Right lobe of liver (tissue), 6 donors: Measurements from ENCODE around the gene HOXB5. TPM values are rescaled to one million over a fixed set of nuclear protein-coding genes. Genes with fewer than 3 reads are reported as not detected.
A peak's percentile ranks its signal among the peaks of the same experiment; 100 is the strongest.

ENCODE experiments used
- ATAC-seq, 4 donors: fragments of 200-7000 bp; cut with Tn5 transposase; one replicate each; pipeline ENCODE4 v1.9.1; 2020; ENCODE audit warnings: mild to moderate bottlenecking in 4 of 4, moderate library complexity in 4 of 4
- DNase-seq, 3 donors: peaks; one replicate each; pipeline ENCODE4 v3.0.0-alpha.2; 2020
- H3K27ac ChIP-seq, 3 donors: fragments of 200-600 bp; one replicate each; pipeline ENCODE4 v1.8.0; 2022
- H3K27me3 ChIP-seq, 2 donors: fragments of 200-600 bp; one replicate each; pipeline ENCODE4 v1.8.0; 2022
- H3K36me3 ChIP-seq, 4 donors: fragments of 200-600 bp; sonication (generic) in 1 of 4; one replicate each; pipeline versions ENCODE4 v1.5.1 to v1.8.0; 2017 to 2022; ENCODE audit warnings: control low read depth in 1 of 4
- H3K4me1 ChIP-seq, 4 donors: fragments of 200-600 bp; sonication (generic) in 1 of 4; one replicate each; pipeline versions ENCODE4 v1.5.1 to v1.8.0; 2017 to 2022; ENCODE audit warnings: control low read depth in 1 of 4
- H3K4me3 ChIP-seq, 3 donors: fragments of 200-600 bp; one replicate each; pipeline ENCODE4 v1.8.0; 2022
- H3K9me3 ChIP-seq, 4 donors: fragments of 200-600 bp; sonication (generic) in 1 of 4; one replicate each; pipeline versions ENCODE4 v1.5.1 to v1.8.0; 2017 to 2022; ENCODE audit warnings: control low read depth in 1 of 4
- POLR2A ChIP-seq: fragments of 450-650 bp; IDR thresholded peaks from one replicate; pipeline ENCODE4 v1.6.1; 2017; ENCODE audit warnings: antibody characterized with exemption, mild to moderate bottlenecking
- WGBS: methylation state at CpG from one replicate; pipeline ENCODE4 v1.1.6; 2018; ENCODE audit warnings: low coverage, low lambda C conversion rate; ENCODE audit not compliant: insufficient coverage; ENCODE audit errors: missing lambda C conversion rate; 5-methylcytosine and 5-hydroxymethylcytosine counted together
- intact Hi-C, 2 donors: fragments of 100-400 bp; cut with DNase I; formaldehyde crosslinking; loops; one replicate each; pipeline versions ENCODE4 v1.11.2 to v1.14.1; 2022
- total RNA-seq, 6 experiments: library from RNA; depleted of rRNA in 2 of 6; stranded (reverse); fragments of >200 nt in 2 of 6; fragmentation: NEBNext Ultra II Directional in 3 of 6; extraction: Animal tissue kit (Norgen Biotek cat#: 25700) in 3 of 6; gene quantifications; one replicate each; pipeline versions ENCODE4 v1.1.0 to v1.2.4, GENCODE V29; 2016 to 2023
- TF ChIP-seq, protein P1 (sequence below), 4 donors: fragments of 200-600 bp in 3 of 4; fragments of 450-650 bp in 1 of 4; IDR thresholded peaks; one replicate each; pipeline versions ENCODE4 v1.5.1 to v1.8.0; 2016 to 2022; ENCODE audit warnings: antibody characterized with exemption in 4 of 4, mild to moderate bottlenecking in 2 of 4
- donor health status: DM: no; HTN: yes; CAD: no.
- donor health status: DM: no; HTN: no; CAD: no.
- donor health status: DM: no; HTN: no; CAD: no.
- donor health status: DM: no; HTN: yes; CAD: no.
- donor health status: DM: no; HTN: yes; CAD: no.

The HOXB5 gene
- total RNA-seq, 6 experiments from 2014 or later: 0.11 to 0.29 (median 0.19) TPM; not detected in 1

GRCh38 chr17:48587276-48588073 lies 6.1 kb downstream of the HOXB5 start:
- intact Hi-C loops: no loop called here
- TF ChIP-seq, protein P1, sequence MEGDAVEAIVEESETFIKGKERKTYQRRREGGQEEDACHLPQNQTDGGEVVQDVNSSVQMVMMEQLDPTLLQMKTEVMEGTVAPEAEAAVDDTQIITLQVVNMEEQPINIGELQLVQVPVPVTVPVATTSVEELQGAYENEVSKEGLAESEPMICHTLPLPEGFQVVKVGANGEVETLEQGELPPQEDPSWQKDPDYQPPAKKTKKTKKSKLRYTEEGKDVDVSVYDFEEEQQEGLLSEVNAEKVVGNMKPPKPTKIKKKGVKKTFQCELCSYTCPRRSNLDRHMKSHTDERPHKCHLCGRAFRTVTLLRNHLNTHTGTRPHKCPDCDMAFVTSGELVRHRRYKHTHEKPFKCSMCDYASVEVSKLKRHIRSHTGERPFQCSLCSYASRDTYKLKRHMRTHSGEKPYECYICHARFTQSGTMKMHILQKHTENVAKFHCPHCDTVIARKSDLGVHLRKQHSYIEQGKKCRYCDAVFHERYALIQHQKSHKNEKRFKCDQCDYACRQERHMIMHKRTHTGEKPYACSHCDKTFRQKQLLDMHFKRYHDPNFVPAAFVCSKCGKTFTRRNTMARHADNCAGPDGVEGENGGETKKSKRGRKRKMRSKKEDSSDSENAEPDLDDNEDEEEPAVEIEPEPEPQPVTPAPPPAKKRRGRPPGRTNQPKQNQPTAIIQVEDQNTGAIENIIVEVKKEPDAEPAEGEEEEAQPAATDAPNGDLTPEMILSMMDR (IDR thresholded peaks at IDR 0.05): no peak
- Histone ChIP-seq H3K4me1 (peaks cover 0 to 13% (median 4%) of the 10 kb centered on the region in 4 donors), H3K36me3 (no peaks in the 10 kb centered on the region), H3K4me3 (no peak overlapping the region), H3K27ac (no peak overlapping the region), H3K27me3 (peaks cover 0 to 47% of the 10 kb centered on the region in 2 donors), H3K9me3 (no peaks in the 10 kb centered on the region)
- no peak for ATAC-seq
- DNase-seq: no peak
- WGBS: 18% methylated on average over 5 of the region's 5 CpGs

- H3K4me1 ChIP-seq: peaks cover 0 to 13% (median 4%) of the 10 kb centered on the region in 4 donors
- DNase-seq (peak in 1 of 3 donors; percentile 41), ATAC-seq (peak in 1 of 4 donors; percentile 13)
- TF ChIP-seq, protein P1 (IDR thresholded peaks at IDR 0.05): no peak
- TF ChIP-seq POLR2A: no peak
- peak overlapping the region; percentile 51 to 56 (median 56) for H3K4me3 ChIP-seq
- intact Hi-C loops: no loop called here
- H3K9me3 ChIP-seq: no peaks in the 10 kb centered on the region
- WGBS: 11% methylated on average over 33 of the region's 34 CpGs
- H3K36me3 ChIP-seq: no peaks in the 10 kb centered on the region
- H3K27ac ChIP-seq: peak overlapping the region; percentile 50 to 76 (median 61)
- peaks cover 0 to 50% of the 10 kb centered on the region in 2 donors for H3K27me3 ChIP-seq
Measured at GRCh38 chr17:48586355-48587258, 7.0 kb downstream of the HOXB5 start.

GRCh38 chr17:48584223-48584741 lies 9.3 kb downstream of the HOXB5 start:
- Histone ChIP-seq H3K9me3 (no peaks in the 10 kb centered on the region), H3K4me3 (no peak overlapping the region), H3K36me3 (no peaks in the 10 kb centered on the region), H3K4me1 (peaks cover 0 to 13% (median 4%) of the 10 kb centered on the region in 4 donors), H3K27me3 (peaks cover 0 to 52% of the 10 kb centered on the region in 2 donors), H3K27ac (no peak overlapping the region)
- ATAC-seq: no peak
- WGBS: 15% methylated on average over 2 of the region's 2 CpGs
- TF ChIP-seq, protein P1 (IDR thresholded peaks at IDR 0.05): no peak
- DNase-seq: no peak
- intact Hi-C loops: no loop called here

DNA sequence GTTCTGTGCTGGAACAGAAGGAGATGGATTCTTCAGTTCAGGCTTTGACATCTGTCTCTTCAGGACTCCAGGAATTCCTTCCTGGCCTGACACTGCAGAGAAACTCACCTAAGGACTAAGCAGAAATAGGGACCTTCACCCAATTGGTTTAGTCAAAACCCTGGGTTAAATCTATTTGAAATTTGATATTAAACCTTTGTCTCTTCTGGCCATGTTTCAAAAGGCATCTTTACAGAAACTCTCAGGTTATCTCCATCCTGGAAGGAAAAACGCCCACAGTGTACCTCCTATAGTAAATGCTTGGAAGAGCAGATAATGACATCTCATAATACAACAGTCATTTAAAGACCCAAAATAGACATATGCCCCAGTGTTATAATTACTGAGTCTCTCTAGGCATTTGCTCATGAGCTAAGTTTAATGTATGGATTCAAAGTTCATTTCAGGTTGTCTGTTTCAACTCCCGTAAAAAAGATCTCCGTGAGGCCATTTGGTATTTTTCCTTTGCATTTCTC lies 9.8 kb downstream of the HOXB5 start:
- Histone ChIP-seq H3K27me3 (peaks cover 0 to 55% of the 10 kb centered on the region in 2 donors), H3K9me3 (no peaks in the 10 kb centered on the region), H3K27ac (no peak overlapping the region), H3K36me3 (no peaks in the 10 kb centered on the region), H3K4me3 (no peak overlapping the region), H3K4me1 (peaks cover 0 to 13% (median 4%) of the 10 kb centered on the region in 4 donors)
- 24% methylated on average over 3 of the region's 3 CpGs for WGBS
- DNase-seq (no peak), ATAC-seq (no peak)
- intact Hi-C loops: no loop called here
- TF ChIP-seq POLR2A: no peak
- TF ChIP-seq, protein P1 (IDR thresholded peaks at IDR 0.05): no peak
